GM23248 (cell line): ENCODE measurements around the gene SCGB1C1.

ENCODE experiments used
- EZH2 ChIP-seq: fragments of 200-600 bp; sonication (generic); IDR thresholded peaks from 2 replicates; pipeline ENCODE4 v1.6.1; 2018; ENCODE audit warnings: antibody characterized with exemption, mild to moderate bottlenecking; ENCODE audit not compliant: insufficient read depth, poor library complexity, severe bottlenecking
- EZH2phosphoT487 ChIP-seq: fragments of 200-600 bp; sonication (generic); IDR thresholded peaks from 2 replicates; pipeline ENCODE4 v1.6.1; 2018; ENCODE audit warnings: antibody characterized with exemption, moderate library complexity, mild to moderate bottlenecking, low read depth; ENCODE audit not compliant: insufficient read depth

DNA sequence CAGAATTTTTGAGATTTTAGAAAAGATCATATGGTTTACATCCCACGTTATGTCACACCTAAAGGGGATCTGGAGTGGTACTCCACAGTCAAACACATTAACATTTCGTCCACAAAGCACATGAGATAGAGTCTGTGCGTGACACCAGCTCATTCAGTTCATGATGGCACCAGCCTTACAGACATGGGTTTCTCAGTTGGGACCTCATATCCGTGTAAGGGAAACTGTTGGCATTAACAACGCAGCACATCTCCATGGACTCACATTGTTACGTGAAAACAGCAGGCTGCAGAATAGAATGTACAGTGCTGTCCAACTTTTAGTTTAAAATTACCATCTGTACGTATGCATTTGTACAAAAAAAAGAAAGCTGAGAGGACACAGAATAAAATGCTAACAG is 28.7 kb downstream of the SCGB1C1 start:
- TF ChIP-seq EZH2: no peak
- no peak for TF ChIP-seq EZH2phosphoT487
